ENCODE results near the gene BIRC2. TPM values are rescaled to one million over a fixed set of nuclear protein-coding genes. Genes with fewer than 3 reads are reported as not detected.

BIRC2 gene
- total and polyA plus RNA-seq, 3 donors from 2014 or later: 41.3 to 73.1 (median 62.7) TPM

DNA sequence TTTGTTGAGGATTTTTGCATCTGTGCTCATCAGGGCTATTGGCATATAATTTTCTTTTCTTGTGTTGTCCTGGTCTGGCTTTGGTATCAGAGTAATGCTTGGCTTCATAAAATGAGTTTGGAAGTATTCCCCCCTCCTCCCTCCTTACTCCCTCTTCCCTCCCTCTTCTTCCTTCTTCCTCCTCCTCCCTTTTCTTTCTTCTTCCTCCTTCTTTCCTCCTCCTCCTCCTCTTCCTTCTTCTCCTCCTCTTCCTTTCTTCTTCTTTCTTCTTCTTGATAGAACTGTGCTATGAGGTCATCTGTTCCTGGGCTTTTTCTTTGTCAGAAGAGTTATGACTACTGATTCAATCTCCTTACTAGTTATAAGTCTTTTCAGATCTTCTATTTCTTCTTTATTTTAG, 10.1 kb downstream of the BIRC2 start:
- TF ChIP-seq, protein P1, sequence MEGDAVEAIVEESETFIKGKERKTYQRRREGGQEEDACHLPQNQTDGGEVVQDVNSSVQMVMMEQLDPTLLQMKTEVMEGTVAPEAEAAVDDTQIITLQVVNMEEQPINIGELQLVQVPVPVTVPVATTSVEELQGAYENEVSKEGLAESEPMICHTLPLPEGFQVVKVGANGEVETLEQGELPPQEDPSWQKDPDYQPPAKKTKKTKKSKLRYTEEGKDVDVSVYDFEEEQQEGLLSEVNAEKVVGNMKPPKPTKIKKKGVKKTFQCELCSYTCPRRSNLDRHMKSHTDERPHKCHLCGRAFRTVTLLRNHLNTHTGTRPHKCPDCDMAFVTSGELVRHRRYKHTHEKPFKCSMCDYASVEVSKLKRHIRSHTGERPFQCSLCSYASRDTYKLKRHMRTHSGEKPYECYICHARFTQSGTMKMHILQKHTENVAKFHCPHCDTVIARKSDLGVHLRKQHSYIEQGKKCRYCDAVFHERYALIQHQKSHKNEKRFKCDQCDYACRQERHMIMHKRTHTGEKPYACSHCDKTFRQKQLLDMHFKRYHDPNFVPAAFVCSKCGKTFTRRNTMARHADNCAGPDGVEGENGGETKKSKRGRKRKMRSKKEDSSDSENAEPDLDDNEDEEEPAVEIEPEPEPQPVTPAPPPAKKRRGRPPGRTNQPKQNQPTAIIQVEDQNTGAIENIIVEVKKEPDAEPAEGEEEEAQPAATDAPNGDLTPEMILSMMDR (IDR thresholded peaks at IDR 0.05): no peak
- no peak for TF ChIP-seq POLR2A (IDR thresholded peaks at IDR 0.05)
- Histone ChIP-seq H3K27me3 (no peaks in the 10 kb centered on the region), H3K4me3 (no peak overlapping the region), H3K36me3 (ENCODE audit: low read depth, missing control alignments) (no peaks in the 10 kb centered on the region), H3K9me3 (no peaks in the 10 kb centered on the region), H3K4me1 (no peaks in the 10 kb centered on the region), H3K27ac (no peak overlapping the region)
- DNase-seq: no peak
- intact Hi-C loops (cut with DNase I; ENCODE audit: low total_unique reads): loop anchor here (10.0 kb wide), 1 partner anchor 138 kb away; no protein-coding TSS in a partner anchor

DNA sequence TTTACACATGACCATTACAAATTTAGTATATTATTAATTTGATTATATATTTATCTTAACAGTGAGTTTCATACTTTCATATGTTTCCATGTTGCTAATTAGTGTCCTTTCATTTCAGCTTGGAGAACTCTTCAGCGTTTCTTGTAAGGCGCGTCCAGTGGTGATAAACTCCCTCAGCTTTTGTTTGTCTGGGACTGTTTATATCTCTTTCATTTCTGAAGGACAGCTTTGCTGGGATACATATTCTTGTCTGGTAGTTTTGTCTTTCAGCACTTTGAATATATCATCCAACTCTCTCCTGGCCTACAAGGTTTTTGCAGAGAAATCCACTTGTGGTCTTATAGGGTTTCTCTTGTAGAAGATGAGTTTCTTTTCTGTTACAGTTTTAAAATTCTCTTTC, 12.4 kb downstream of the BIRC2 start:
- no peaks in the 10 kb centered on the region for H3K9me3 ChIP-seq
- no peak overlapping the region for H3K27ac ChIP-seq
- H3K4me3 ChIP-seq: no peak overlapping the region
- intact Hi-C loops (cut with DNase I; ENCODE audit: low total_unique reads): loop anchor here (10.0 kb wide), 1 partner anchor 135 kb away; no protein-coding TSS in a partner anchor
- no peaks in the 10 kb centered on the region for H3K36me3 ChIP-seq (ENCODE audit: low read depth, missing control alignments)
- 57 to 70% methylated on average over 3 of the region's 3 CpGs for WGBS, 2 donors
- H3K27me3 ChIP-seq: no peaks in the 10 kb centered on the region
- TF ChIP-seq, protein P1 (IDR thresholded peaks at IDR 0.05): no peak
- no peak for TF ChIP-seq POLR2A (IDR thresholded peaks at IDR 0.05)
- no peak for DNase-seq
- H3K4me1 ChIP-seq: no peaks in the 10 kb centered on the region

DNA sequence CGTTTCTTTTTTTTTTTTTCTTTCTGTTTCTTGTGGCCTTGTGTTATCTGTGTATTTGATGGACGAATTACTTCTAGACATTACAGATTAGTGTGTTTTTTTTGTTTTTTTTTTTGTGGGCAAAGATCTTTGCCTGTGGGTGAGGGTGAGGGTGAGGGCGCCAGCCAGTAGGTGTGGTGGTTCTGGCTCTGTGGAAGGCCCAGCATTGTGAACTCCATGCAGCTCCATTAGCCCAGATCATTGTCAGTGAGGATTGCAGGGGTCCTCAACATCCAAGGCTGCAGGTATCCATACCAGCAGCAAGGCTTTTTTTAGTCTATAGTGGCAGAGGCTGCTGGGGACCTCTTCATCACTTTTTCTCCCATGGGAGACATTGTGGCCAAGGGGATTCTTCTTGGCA, 13.7 kb downstream of the BIRC2 start:
- DNase-seq: no peak
- Histone ChIP-seq H3K27ac (no peak overlapping the region), H3K4me1 (no peaks in the 10 kb centered on the region), H3K4me3 (no peak overlapping the region), H3K9me3 (no peaks in the 10 kb centered on the region), H3K27me3 (no peaks in the 10 kb centered on the region), H3K36me3 (ENCODE audit: low read depth, missing control alignments) (no peaks in the 10 kb centered on the region)
- TF ChIP-seq, protein P1 (IDR thresholded peaks at IDR 0.05): no peak
- TF ChIP-seq POLR2A (IDR thresholded peaks at IDR 0.05): no peak
- intact Hi-C loops (cut with DNase I; ENCODE audit: low total_unique reads): no loop called here
- 88 to 89% methylated on average over 3 of the region's 3 CpGs for WGBS, 2 donors

DNA sequence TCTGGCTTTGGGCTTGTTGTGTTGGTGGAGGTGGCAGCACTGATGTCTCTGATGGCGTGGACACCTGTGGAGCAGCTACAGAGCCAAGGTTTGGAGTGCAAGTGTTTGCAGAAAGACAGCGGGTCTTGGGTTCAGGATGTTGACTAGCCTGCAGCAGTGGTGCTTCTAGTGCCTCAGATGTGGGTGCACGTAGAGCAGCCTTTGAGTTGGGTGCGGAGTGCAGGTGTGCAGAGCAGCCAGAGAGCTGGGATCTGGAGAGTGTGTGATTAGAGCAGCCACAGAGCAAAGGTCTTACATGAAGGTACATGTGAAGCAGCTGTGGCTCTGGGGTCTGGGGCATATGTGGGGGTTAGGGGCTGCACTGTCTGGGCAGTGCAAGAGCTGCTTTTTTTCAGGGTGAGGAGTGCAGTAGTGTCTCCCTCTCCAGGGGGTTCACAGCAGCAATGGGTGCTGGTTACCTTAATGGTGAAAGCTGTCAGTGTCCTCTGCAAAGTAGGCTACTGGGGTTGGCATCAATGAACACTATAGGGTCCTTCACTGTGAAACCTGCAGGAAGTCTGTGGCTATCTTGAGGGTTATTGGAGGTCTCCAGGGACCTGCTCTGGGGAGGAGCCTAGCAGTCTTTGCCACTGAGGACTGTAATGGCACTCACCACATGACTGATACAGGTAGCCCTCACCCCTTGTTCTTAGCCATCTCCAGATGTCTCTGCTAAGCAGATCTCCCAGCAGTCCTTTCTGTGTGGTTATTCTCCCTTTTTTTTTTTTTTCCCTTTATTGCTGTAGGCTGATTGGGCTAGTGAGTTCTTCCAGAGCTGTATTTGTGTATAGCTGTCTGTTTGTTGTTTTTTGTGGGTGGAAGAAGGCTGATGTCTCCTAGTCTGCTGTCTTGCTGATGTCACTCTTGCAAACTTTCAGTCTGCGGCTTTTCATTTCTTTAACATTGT, 14.3 kb downstream of the BIRC2 start:
- no peak for DNase-seq
- no peak overlapping the region for H3K27ac ChIP-seq
- intact Hi-C loops (cut with DNase I; ENCODE audit: low total_unique reads): no loop called here
- H3K4me3 ChIP-seq: no peak overlapping the region
- no peaks in the 10 kb centered on the region for H3K9me3 ChIP-seq
- no peaks in the 10 kb centered on the region for H3K36me3 ChIP-seq (ENCODE audit: low read depth, missing control alignments)
- no peaks in the 10 kb centered on the region for H3K27me3 ChIP-seq
- no peaks in the 10 kb centered on the region for H3K4me1 ChIP-seq
- WGBS, 2 donors: 97 to 99% methylated on average over 5 of the region's 5 CpGs
- no peak for TF ChIP-seq POLR2A (IDR thresholded peaks at IDR 0.05)
- TF ChIP-seq, protein P1 (IDR thresholded peaks at IDR 0.05): no peak

Measured in testis (tissue), 3 donors.